Adrenal gland (tissue), 5 donors: Measurements from ENCODE around the gene OTX1.

Experiments
- CTCF ChIP-seq, 6 experiments: fragments of 450-650 bp in 4 of 6; fragments of 200-600 bp in 2 of 6; sonication (generic) in 1 of 6; IDR thresholded peaks; 1 replicate in 5 of 6; 2 replicates in 1 of 6; pipeline versions ENCODE4 v1.5.1 to v1.8.0; 2016 to 2021; ENCODE audit warnings: antibody characterized with exemption in 6 of 6, mild to moderate bottlenecking in 2 of 6, moderate library complexity in 1 of 6
- POLR2A ChIP-seq, 2 donors: fragments of 450-650 bp; IDR thresholded peaks; one replicate each; pipeline ENCODE4 v1.6.1; 2017; ENCODE audit warnings: antibody characterized with exemption in 2 of 2, mild to moderate bottlenecking in 2 of 2, moderate library complexity in 1 of 2
- donor health status: DM: no; HTN: no; CAD: no.

- no peak for TF ChIP-seq POLR2A (IDR thresholded peaks at IDR 0.05)
- no peak for TF ChIP-seq CTCF (IDR thresholded peaks at IDR 0.05)
Observed at GRCh38 chr2:63053081-63053888, 2.7 kb downstream of the OTX1 start.
